Kidney epithelial cell (primary cell): Measurements from ENCODE around the gene TMEM130. TPM values are rescaled to one million over a fixed set of nuclear protein-coding genes. Genes with fewer than 3 reads are reported as not detected.

Source experiments
- DNase-seq: peaks from one replicate; pipeline ENCODE4 v3.0.0-alpha.2; 2010; ENCODE audit warnings: low read depth
- H3K27me3 ChIP-seq: 2 replicates; pipeline ENCODE4 v1.6.0; 2011; ENCODE audit warnings: low read length; ENCODE audit not compliant: control insufficient read depth, insufficient read depth
- H3K36me3 ChIP-seq: 2 replicates; pipeline ENCODE4 v1.5.1; 2011; ENCODE audit warnings: low read length; ENCODE audit not compliant: control insufficient read depth, insufficient read depth
- H3K4me3 ChIP-seq: 2 replicates; pipeline ENCODE4 v1.5.1; 2011; ENCODE audit warnings: low read depth, mild to moderate bottlenecking, control low read depth, low read length
- CTCF ChIP-seq: IDR thresholded peaks from 2 replicates; pipeline ENCODE4 v1.5.1; 2011; ENCODE audit warnings: mild to moderate bottlenecking, moderate library complexity, low read length, control low read depth, inconsistent platforms; ENCODE audit not compliant: insufficient read depth, poor library complexity, severe bottlenecking
- total RNA-seq: library from RNA; depleted of rRNA; stranded (reverse); fragments of >200 nt; gene quantifications from 2 replicates; pipeline ENCODE4 v1.2.3, GENCODE V29; 2015

The TMEM130 gene
- total RNA-seq, 1 donor from 2014 or later: 0.33 TPM

- H3K36me3 ChIP-seq: no peaks in the 10 kb centered on the region
- no peak overlapping the region for H3K4me3 ChIP-seq
- no peaks in the 10 kb centered on the region for H3K27me3 ChIP-seq
- no peak for TF ChIP-seq CTCF
- no peak for DNase-seq
These were observed 52.7 kb downstream of the TMEM130 start for GRCh38 chr7:98816967-98817710.

DNA sequence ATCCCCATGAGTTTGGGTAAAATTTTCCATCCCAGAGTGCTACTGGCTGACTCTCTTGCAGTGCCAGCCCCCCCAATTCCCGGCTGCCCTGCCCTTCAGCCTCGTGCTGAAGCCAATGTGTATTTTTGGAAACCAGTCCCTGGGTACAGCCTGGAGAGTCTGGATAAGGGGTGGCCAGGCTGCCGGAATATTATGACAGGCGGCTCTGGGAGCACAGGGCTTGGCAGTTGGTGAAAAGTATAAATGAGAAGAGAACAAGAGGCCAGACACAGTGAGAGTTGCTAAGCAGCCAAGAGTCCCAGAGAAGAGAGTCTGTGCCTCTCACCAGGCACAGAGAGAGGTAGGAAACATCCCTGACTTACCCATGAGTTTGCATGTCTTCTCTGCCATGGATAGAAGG is 53.6 kb downstream of the TMEM130 start:
- TF ChIP-seq CTCF: no peak
- Histone ChIP-seq H3K36me3 (no peaks in the 10 kb centered on the region), H3K27me3 (no peaks in the 10 kb centered on the region), H3K4me3 (no peak overlapping the region)
- no peak for DNase-seq

- H3K36me3 ChIP-seq: no peaks in the 10 kb centered on the region
- no peak for TF ChIP-seq CTCF
These were observed 54.5 kb downstream of the TMEM130 start for GRCh38 chr7:98815313-98815712.

GRCh38 chr7:98811299-98811698 is 58.5 kb downstream of the TMEM130 start:
- Histone ChIP-seq H3K36me3 (no peaks in the 10 kb centered on the region), H3K4me3 (no peak overlapping the region), H3K27me3 (no peaks in the 10 kb centered on the region)
- TF ChIP-seq CTCF: no peak
- no peak for DNase-seq

More at GRCh38 chr7:98815313-98815712, 54.5 kb downstream of the TMEM130 start:
- no peak for DNase-seq
- Histone ChIP-seq H3K27me3 (no peaks in the 10 kb centered on the region), H3K4me3 (no peak overlapping the region)

DNA sequence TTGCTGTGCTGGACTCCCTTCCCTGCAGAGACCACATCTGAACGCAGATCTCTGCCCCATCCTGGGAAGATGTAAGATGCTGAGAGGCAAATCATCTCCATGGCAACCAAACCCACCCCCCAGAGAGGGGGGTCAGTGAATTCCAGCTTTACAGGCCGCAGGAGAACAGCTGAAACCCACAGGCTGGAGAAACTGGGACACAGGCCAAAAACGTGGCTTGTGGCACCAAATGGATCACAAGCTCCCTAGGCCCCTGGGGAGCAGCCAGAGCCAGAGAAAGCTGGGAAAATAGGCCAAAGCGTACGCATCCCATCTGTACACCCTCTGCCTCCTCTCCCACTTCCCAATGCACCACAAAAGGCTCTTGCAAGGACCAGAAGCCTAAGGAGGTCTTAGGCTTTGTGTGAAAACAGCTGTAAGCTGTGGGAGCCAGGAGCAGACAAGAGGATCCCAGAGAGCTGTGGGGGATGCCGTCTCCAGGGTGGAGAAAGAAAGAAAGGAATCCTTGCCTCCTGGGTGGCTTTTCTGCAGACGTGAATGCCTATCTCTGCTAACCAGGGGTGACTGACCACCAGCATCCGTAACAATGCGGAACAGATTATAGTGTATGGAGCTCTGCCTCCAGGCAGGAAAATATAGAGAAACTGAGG is 59.5 kb downstream of the TMEM130 start:
- H3K36me3 ChIP-seq: no peaks in the 10 kb centered on the region

More for the DNA sequence above, 59.5 kb downstream of the TMEM130 start:
- DNase-seq: no peak
- TF ChIP-seq CTCF: no peak
- Histone ChIP-seq H3K4me3 (no peak overlapping the region), H3K27me3 (no peaks in the 10 kb centered on the region)
